ENCODE measurements around the gene OTOGL. TPM values are rescaled to one million over a fixed set of nuclear protein-coding genes. Genes with fewer than 3 reads are reported as not detected.
"Not testable (repeated sequence)": the region's sequence is repeated elsewhere in the genome, so short reads cannot be mapped to it uniquely, and the experiment has no call there.

The OTOGL gene
- total RNA-seq, 1 donor from 2014 or later: 0.32 TPM

GRCh38 chr12:80226576-80226975, 127.2 kb downstream of the OTOGL start:
- H3K27ac ChIP-seq: no peak overlapping the region
- H3K9me3 ChIP-seq: no peaks in the 10 kb centered on the region
- no peak for DNase-seq
- H3K4me1 ChIP-seq: peaks cover 11% of the 10 kb centered on the region
- no peaks in the 10 kb centered on the region for H3K36me3 ChIP-seq
- H3K27me3 ChIP-seq (ENCODE audit: low read depth): no peaks in the 10 kb centered on the region
- no peak overlapping the region for H3K4me3 ChIP-seq
- no peak for TF ChIP-seq CTCF (IDR thresholded peaks at IDR 0.05)
- no peak for ATAC-seq
- intact Hi-C loops (cut with DNase I): no loop called here

- H3K36me3 ChIP-seq; intact Hi-C loops (cut with DNase I); DNase-seq; H3K27ac ChIP-seq; H3K27me3 ChIP-seq (ENCODE audit: low read depth); H3K4me3 ChIP-seq; H3K9me3 ChIP-seq; ATAC-seq: not testable (repeated sequence)
- H3K4me1 ChIP-seq: peaks cover 11% of the 10 kb centered on the region
Observed at GRCh38 chr12:80227904-80228303, 128.6 kb downstream of the OTOGL start.

- no peak for ATAC-seq
- Histone ChIP-seq H3K4me1 (peaks cover 11% of the 10 kb centered on the region), H3K27ac (no peak overlapping the region), H3K9me3 (no peaks in the 10 kb centered on the region), H3K4me3 (no peak overlapping the region), H3K36me3 (no peaks in the 10 kb centered on the region), H3K27me3 (ENCODE audit: low read depth) (no peaks in the 10 kb centered on the region)
- intact Hi-C loops (cut with DNase I): no loop called here
- TF ChIP-seq CTCF (IDR thresholded peaks at IDR 0.05): no peak
- no peak for DNase-seq
Observed at GRCh38 chr12:80230068-80230467, 130.7 kb downstream of the OTOGL start.

- Histone ChIP-seq H3K4me3 (no peak overlapping the region), H3K27ac (no peak overlapping the region), H3K4me1 (peaks cover 11% of the 10 kb centered on the region), H3K9me3 (no peaks in the 10 kb centered on the region), H3K36me3 (no peaks in the 10 kb centered on the region), H3K27me3 (ENCODE audit: low read depth) (no peaks in the 10 kb centered on the region)
- no peak for TF ChIP-seq CTCF (IDR thresholded peaks at IDR 0.05)
- DNase-seq: no peak
- intact Hi-C loops (cut with DNase I): no loop called here
- no peak for ATAC-seq
Observed at GRCh38 chr12:80232837-80233236, 133.5 kb downstream of the OTOGL start.

GRCh38 chr12:80233926-80234325, 134.6 kb downstream of the OTOGL start:
- Histone ChIP-seq H3K4me1 (peaks cover 11% of the 10 kb centered on the region), H3K9me3 (no peaks in the 10 kb centered on the region), H3K36me3 (no peaks in the 10 kb centered on the region), H3K27me3 (ENCODE audit: low read depth) (no peaks in the 10 kb centered on the region), H3K27ac (no peak overlapping the region), H3K4me3 (no peak overlapping the region)
- TF ChIP-seq CTCF (IDR thresholded peaks at IDR 0.05): no peak
- DNase-seq (no peak), ATAC-seq (no peak)
- intact Hi-C loops (cut with DNase I): no loop called here

GRCh38 chr12:80234667-80235066, 135.3 kb downstream of the OTOGL start:
- Histone ChIP-seq H3K27me3 (ENCODE audit: low read depth) (no peaks in the 10 kb centered on the region), H3K36me3 (no peaks in the 10 kb centered on the region), H3K4me1 (peaks cover 5% of the 10 kb centered on the region), H3K4me3 (no peak overlapping the region), H3K27ac (no peak overlapping the region), H3K9me3 (no peaks in the 10 kb centered on the region)
- no peak for TF ChIP-seq CTCF (IDR thresholded peaks at IDR 0.05)
- DNase-seq (no peak), ATAC-seq (no peak)
- intact Hi-C loops (cut with DNase I): no loop called here

Data from lower lobe of right lung (tissue), 2 donors.